ENCODE data around the gene ARSG.

GRCh38 chr17:68401288-68401687, 110.0 kb downstream of the ARSG start:
- TF ChIP-seq CTCF (IDR thresholded peaks at IDR 0.05; ENCODE audit: low read length), result no peak
- TF ChIP-seq EZH2 (IDR thresholded peaks at IDR 0.05; ENCODE audit: borderline replicate concordance, low read length), result no peak

All from OCI-LY1 (cell line).